Progenitor cell of endocrine pancreas (in vitro differentiated cells): ENCODE data around the gene TGFBR1. TPM values are rescaled to one million over a fixed set of nuclear protein-coding genes. Genes with fewer than 3 reads are reported as not detected.

Source experiments
- DNase-seq: peaks from one replicate; pipeline ENCODE4 v3.0.0; 2021; ENCODE audit warnings: low spot score; ENCODE audit not compliant: unreplicated experiment
- H3K27ac Mint-ChIP-seq: 2 replicates; pipeline ENCODE4 v1.8.0; 2021; ENCODE audit warnings: mild to moderate bottlenecking, moderate library complexity, mixed read lengths
- H3K27me3 Mint-ChIP-seq: 2 replicates; pipeline ENCODE4 v1.8.0; 2021; ENCODE audit warnings: mixed read lengths
- H3K36me3 Mint-ChIP-seq: 2 replicates; pipeline ENCODE4 v1.8.0; 2022; ENCODE audit warnings: mixed read lengths; ENCODE audit not compliant: insufficient read depth
- H3K4me1 Mint-ChIP-seq: 2 replicates; pipeline ENCODE4 v1.8.0; 2021; ENCODE audit warnings: low read depth, mixed read lengths
- H3K4me3 Mint-ChIP-seq: 2 replicates; pipeline ENCODE4 v1.8.0; 2021; ENCODE audit warnings: low read depth, mild to moderate bottlenecking, moderate library complexity, mixed read lengths
- H3K9me3 Mint-ChIP-seq: 2 replicates; pipeline ENCODE4 v1.8.0; 2021; ENCODE audit warnings: low read depth, mixed read lengths
- CTCF ChIP-seq: fragments of 200-600 bp; sonication (generic); IDR thresholded peaks from one replicate; pipeline ENCODE4 v1.5.0; 2021; ENCODE audit warnings: antibody characterized with exemption, mild to moderate bottlenecking; ENCODE audit not compliant: unreplicated experiment
- total RNA-seq: library from RNA; stranded (reverse); gene quantifications from 2 replicates; pipeline ENCODE4 v1.2.1, GENCODE V29; 2021

The TGFBR1 gene
- total RNA-seq, 1 donor from 2014 or later, result 93.8 TPM

DNA sequence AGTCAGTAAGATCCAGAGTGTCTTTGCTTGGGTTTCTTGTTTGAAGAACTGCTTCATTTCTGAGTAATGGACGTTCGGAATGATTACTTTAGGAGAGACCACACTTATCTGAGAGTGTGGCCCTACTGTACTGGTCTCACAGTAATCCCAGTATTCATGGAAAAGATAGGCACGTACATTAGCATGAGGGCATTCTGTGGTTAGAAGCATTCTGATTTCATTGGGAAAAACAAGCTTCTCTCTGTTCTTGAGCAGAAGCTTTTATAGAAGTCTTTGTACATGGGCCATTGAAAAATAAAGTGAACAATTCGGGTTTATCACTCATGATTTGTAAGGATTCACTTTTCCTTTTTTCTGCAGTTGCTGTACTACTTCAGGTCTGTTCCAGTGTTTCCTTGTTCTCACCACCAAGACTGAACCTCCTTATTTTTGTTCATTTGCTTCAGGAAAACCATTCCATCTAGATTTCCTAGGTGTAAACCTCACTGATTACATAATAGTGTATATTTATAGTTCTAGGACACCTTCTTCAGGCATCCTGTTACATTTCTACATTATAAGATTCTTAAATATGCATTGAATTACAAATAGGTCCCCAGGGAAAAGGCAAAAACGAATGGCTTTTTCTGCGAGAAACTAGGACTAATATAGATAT, 10.1 kb downstream of the TGFBR1 start:
- TF ChIP-seq CTCF, result no peak
- Mint-ChIP-seq H3K4me3 (no peak overlapping the region), H3K4me1 (peaks cover 26% of the 10 kb centered on the region), H3K9me3 (no peaks in the 10 kb centered on the region), H3K36me3 (peaks cover 2% of the 10 kb centered on the region), H3K27ac (no peak overlapping the region), H3K27me3 (no peaks in the 10 kb centered on the region)
- DNase-seq, result no peak

GRCh38 chr9:99116003-99116411, 11.1 kb downstream of the TGFBR1 start:
- Mint-ChIP-seq H3K4me1 (peaks cover 26% of the 10 kb centered on the region), H3K27me3 (no peaks in the 10 kb centered on the region), H3K4me3 (no peak overlapping the region), H3K9me3 (no peaks in the 10 kb centered on the region), H3K36me3 (peaks cover 2% of the 10 kb centered on the region), H3K27ac (peak overlapping the region; percentile 27)
- no peak for TF ChIP-seq CTCF
- DNase-seq, result no peak

DNA sequence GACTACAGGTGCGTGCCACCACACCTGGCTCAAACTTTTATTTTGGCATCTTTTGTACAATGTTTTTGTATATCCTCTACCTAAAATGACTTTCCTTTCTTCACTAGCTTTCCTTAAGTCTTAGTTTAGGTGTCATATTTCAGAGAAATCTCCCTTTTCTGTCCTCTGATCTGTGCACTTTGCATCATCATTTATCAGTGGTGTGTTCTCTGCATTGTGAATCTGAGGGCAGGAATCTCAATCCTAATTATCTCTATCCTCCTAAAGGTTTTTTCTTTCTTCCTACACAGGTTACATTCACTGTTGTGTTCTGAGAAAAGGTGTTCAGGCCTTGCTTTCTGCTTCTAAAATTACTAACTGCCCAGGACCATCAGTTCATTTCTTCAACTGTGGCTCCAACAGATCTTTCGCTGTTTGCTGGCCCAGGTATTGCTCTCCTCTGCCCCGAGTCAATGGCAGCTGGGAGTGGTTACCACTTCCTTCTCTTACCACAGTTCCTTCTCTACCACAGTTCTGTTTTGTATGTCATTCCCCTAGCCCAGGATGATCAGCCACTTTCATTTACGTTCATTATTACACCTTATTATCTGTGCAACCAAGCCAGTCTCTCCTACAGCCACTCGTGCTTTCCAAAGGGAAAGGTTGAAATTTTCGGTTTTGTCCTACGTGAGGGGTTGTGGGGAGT, 14.0 kb downstream of the TGFBR1 start:
- Mint-ChIP-seq H3K36me3 (no peaks in the 10 kb centered on the region), H3K27me3 (no peaks in the 10 kb centered on the region), H3K27ac (no peak overlapping the region), H3K9me3 (no peaks in the 10 kb centered on the region), H3K4me1 (peaks cover 15% of the 10 kb centered on the region), H3K4me3 (no peak overlapping the region)
- no peak for TF ChIP-seq CTCF
- no peak for DNase-seq

DNA sequence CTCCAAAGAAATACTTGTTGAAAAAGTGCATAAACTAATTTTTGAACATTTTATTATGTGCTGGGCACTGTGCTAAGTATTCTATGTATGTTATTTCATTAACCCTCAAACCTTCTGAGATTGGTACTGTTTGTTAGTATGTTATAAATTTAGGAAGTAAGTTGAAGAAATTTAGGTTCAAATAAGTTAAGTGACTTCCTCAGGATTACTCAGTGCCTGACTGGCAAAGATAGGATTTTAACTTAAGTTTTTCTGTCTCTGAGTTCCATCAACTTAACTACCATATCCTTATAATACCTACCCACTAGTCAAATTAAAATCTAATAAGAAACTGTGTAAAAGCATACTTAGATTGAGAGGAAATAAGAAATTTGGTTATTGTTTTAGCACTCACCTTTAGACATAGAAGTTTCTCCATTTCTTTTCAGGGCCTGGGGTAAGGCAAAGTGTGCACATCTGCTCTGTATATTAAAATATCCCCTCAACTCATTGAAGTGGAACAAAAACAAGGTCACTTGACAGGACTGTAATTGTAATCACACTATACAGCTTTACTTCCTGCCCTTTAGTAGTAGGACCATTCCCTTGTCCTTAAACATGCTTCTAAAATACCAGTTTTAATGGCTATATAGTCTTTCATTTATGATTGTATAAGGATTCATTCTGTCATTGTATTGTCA, 15.2 kb downstream of the TGFBR1 start:
- TF ChIP-seq CTCF, result no peak
- Mint-ChIP-seq H3K4me3 (no peak overlapping the region), H3K9me3 (no peaks in the 10 kb centered on the region), H3K36me3 (no peaks in the 10 kb centered on the region), H3K27me3 (no peaks in the 10 kb centered on the region), H3K4me1 (peaks cover 6% of the 10 kb centered on the region), H3K27ac (no peak overlapping the region)
- no peak for DNase-seq

GRCh38 chr9:99121604-99122003, 16.7 kb downstream of the TGFBR1 start:
- no peak for DNase-seq
- no peaks in the 10 kb centered on the region for H3K36me3 Mint-ChIP-seq
- no peak overlapping the region for H3K4me3 Mint-ChIP-seq
- H3K4me1 Mint-ChIP-seq, result peaks cover 4% of the 10 kb centered on the region
- peak overlapping the region; percentile 3 for H3K27ac Mint-ChIP-seq
- TF ChIP-seq CTCF, result no peak
- no peaks in the 10 kb centered on the region for H3K9me3 Mint-ChIP-seq
- no peaks in the 10 kb centered on the region for H3K27me3 Mint-ChIP-seq
